K562 (cell line): ENCODE data around the gene ACOX2. TPM values are rescaled to one million over a fixed set of nuclear protein-coding genes. Genes with fewer than 3 reads are reported as not detected.

Experiments
- ATAC-seq: fragments of 200-7000 bp; cut with Tn5 transposase; 3 replicates; pipeline ENCODE4 v1.9.1; 2020; ENCODE audit warnings: moderate library complexity
- BruUV-seq: library from RNA; stranded (reverse); fragments of 400-500 nt; replicated peaks from 2 replicates; lab custom pipeline; 2021; lab: Mats Ljungman, UMichigan
- CTCF ChIA-PET: fragments of 300-600 bp; formaldehyde crosslinking; extraction: SDS; loops from one replicate; lab custom pipeline; 2021; ENCODE audit warnings: low intra/inter-chr PET ratio; lab: Yijun Ruan, JAX
- POLR2A ChIA-PET: fragments of 300-600, 350-650 bp; sonication (Branson Sonifier 250); formaldehyde crosslinking; extraction: SDS; loops from one replicate; lab custom pipeline; 2021; ENCODE audit warnings: antibody characterized with exemption, inconsistent platforms; lab: Yijun Ruan, JAX
- DNase-seq, 4 experiments: peaks; one replicate each; pipeline versions ENCODE4 v3.0.0 to v3.0.0-alpha.2; 2011 to 2018; ENCODE audit warnings: low spot score in 3 of 4, mixed read lengths in 3 of 4; ENCODE audit errors: extremely low read depth in 1 of 4
- FAIRE-seq: peaks from 2 replicates; lab custom pipeline; 2011; peaks lifted over from hg19 to GRCh38; lab: Jason Lieb, UNC
- H2AFZ ChIP-seq: 2 replicates; pipeline ENCODE4 v1.6.0; 2011; ENCODE audit warnings: low read depth, low read length, control low read depth, inconsistent platforms
- H3K27ac ChIP-seq: fragments of 200-600 bp; 3 replicates; pipeline ENCODE4 v1.8.0; 2011; ENCODE audit warnings: low read depth, mild to moderate bottlenecking, control low read depth, inconsistent platforms, low read length, moderate library complexity, mixed read lengths; ENCODE audit errors: extremely low read depth
- H3K27me3 ChIP-seq, 2 experiments: fragments of 300-600 bp in 1 of 2; 2 replicates in 1 of 2; 3 replicates in 1 of 2; pipeline versions ENCODE4 v1.6.0 to v1.8.0; 2011; ENCODE audit warnings: inconsistent platforms in 2 of 2, low read length in 2 of 2, mild to moderate bottlenecking in 1 of 2, mixed read lengths in 1 of 2, moderate library complexity in 1 of 2; ENCODE audit not compliant: control insufficient read depth in 2 of 2, insufficient read depth in 2 of 2
- H3K36me3 ChIP-seq: fragments of 300-600 bp; 3 replicates; pipeline ENCODE4 v1.8.0; 2011; ENCODE audit warnings: mild to moderate bottlenecking, low read length, inconsistent platforms; ENCODE audit not compliant: control insufficient read depth, insufficient read depth
- H3K4me1 ChIP-seq, 2 experiments: fragments of 200-600 bp in 1 of 2; replicated peaks in 1 of 2; 2 replicates in 1 of 2; 3 replicates in 1 of 2; pipeline versions ENCODE4 v1.5.1 to v1.8.0; 2011; ENCODE audit warnings: inconsistent platforms in 2 of 2, low read length in 2 of 2, mild to moderate bottlenecking in 1 of 2, mixed read lengths in 1 of 2, moderate library complexity in 1 of 2; ENCODE audit not compliant: control insufficient read depth in 2 of 2, insufficient read depth in 2 of 2
- H3K4me2 ChIP-seq: 2 replicates; pipeline ENCODE4 v1.6.1; 2011; ENCODE audit warnings: low read length, control low read depth, inconsistent platforms, mixed read lengths; ENCODE audit not compliant: insufficient read depth
- H3K4me3 ChIP-seq: fragments of 200-600 bp; sonication (generic), shearing (Covaris generic); 2 replicates; pipeline ENCODE4 v1.5.1; 2016; ENCODE audit warnings: control low read depth, inconsistent platforms
- H3K79me2 ChIP-seq: fragments of 200-600 bp; 3 replicates; pipeline ENCODE4 v1.8.0; 2011; ENCODE audit warnings: low read length, inconsistent platforms; ENCODE audit not compliant: control insufficient read depth, insufficient read depth
- H3K9ac ChIP-seq, 2 experiments: 2 replicates each; pipeline versions ENCODE4 v1.6.0 to v1.6.1; 2011; ENCODE audit warnings: low read depth in 2 of 2, low read length in 2 of 2, control low read depth in 1 of 2, inconsistent platforms in 1 of 2, mild to moderate bottlenecking in 1 of 2, mixed read lengths in 1 of 2; ENCODE audit not compliant: insufficient read depth in 1 of 2
- H3K9me1 ChIP-seq: one replicate; pipeline ENCODE4 v1.6.0; 2011; ENCODE audit warnings: inconsistent platforms, mild to moderate bottlenecking, low read length, moderate library complexity; ENCODE audit not compliant: control insufficient read depth, insufficient read depth
- H3K9me3 ChIP-seq: replicated peaks from 2 replicates; pipeline ENCODE4 v1.5.1; 2011; ENCODE audit warnings: low read depth, low read length, inconsistent platforms; ENCODE audit not compliant: control insufficient read depth, insufficient read depth
- H4K20me1 ChIP-seq: replicated peaks from 2 replicates; pipeline ENCODE4 v1.6.1; 2011; ENCODE audit warnings: low read length, inconsistent platforms, mixed read lengths; ENCODE audit not compliant: control insufficient read depth, insufficient read depth
- ELF2 ChIP-seq: fragments of 250-450 bp; sonication (Bioruptor Pico); IDR thresholded peaks from 2 replicates; pipeline ENCODE4 v1.5.0; 2021; ENCODE audit warnings: mild to moderate bottlenecking
- ELK1 ChIP-seq: sonication (generic); formaldehyde crosslinking; IDR thresholded peaks from 2 replicates; pipeline ENCODE4 v1.8.1; 2022; ENCODE audit warnings: missing genetic modification reagents
- HDAC2 ChIP-seq: fragments of 450-650 bp; IDR thresholded peaks from 2 replicates; pipeline ENCODE4 v1.6.1; 2016; ENCODE audit warnings: mild to moderate bottlenecking
- NELFE ChIP-seq: IDR thresholded peaks from 2 replicates; pipeline ENCODE4 v1.6.1; 2011; ENCODE audit warnings: mild to moderate bottlenecking; ENCODE audit not compliant: insufficient read depth, insufficient read length
- NR0B1 ChIP-seq: fragments of 450-650 bp; IDR thresholded peaks from one replicate; pipeline ENCODE4 v1.6.1; 2018; ENCODE audit warnings: mild to moderate bottlenecking, moderate library complexity; ENCODE audit not compliant: partially characterized antibody
- SIX5 ChIP-seq, 2 experiments: IDR thresholded peaks; 2 replicates each; pipeline ENCODE4 v1.6.1; 2011; ENCODE audit warnings: low read length in 2 of 2, borderline replicate concordance in 1 of 2, low read depth in 1 of 2, mild to moderate bottlenecking in 1 of 2, moderate library complexity in 1 of 2; ENCODE audit not compliant: insufficient read depth in 1 of 2
- SREBF2 ChIP-seq: sonication (generic); formaldehyde crosslinking; IDR thresholded peaks from 2 replicates; pipeline ENCODE4 v1.4.0; 2020; ENCODE audit warnings: mild to moderate bottlenecking, missing genetic modification reagents
- TAF7 ChIP-seq: fragments of 450-650 bp; IDR thresholded peaks from 2 replicates; pipeline ENCODE4 v1.6.1; 2016; ENCODE audit warnings: missing genetic modification characterization, missing compliant biosample characterization
- ZBTB8A ChIP-seq: fragments of 450-650 bp; IDR thresholded peaks from 2 replicates; pipeline ENCODE4 v1.6.1; 2018; ENCODE audit warnings: mild to moderate bottlenecking, moderate library complexity; ENCODE audit not compliant: partially characterized antibody
- ZNF134 ChIP-seq: fragments of 250-450 bp; sonication (Bioruptor Pico); conservative IDR thresholded peaks from 2 replicates; pipeline ENCODE4 v1.4.0; 2020
- ZNF140 ChIP-seq: fragments of 250-450 bp; sonication (Bioruptor Pico); IDR thresholded peaks from 2 replicates; pipeline ENCODE4 v1.8.0; 2021; ENCODE audit warnings: moderate library complexity, mild to moderate bottlenecking, inconsistent platforms
- ZNF239 ChIP-seq: fragments of 250-450 bp; sonication (Bioruptor Pico); IDR thresholded peaks from 2 replicates; pipeline ENCODE4 v1.4.0; 2020; ENCODE audit warnings: mild to moderate bottlenecking
- ZNF354B ChIP-seq: fragments of 250-450 bp; sonication (Bioruptor Pico); IDR thresholded peaks from 2 replicates; pipeline ENCODE4 v1.4.0; 2020
- WGBS: fragments of 100-300 bp; shearing (Covaris generic); methylation state at CpG from one replicate; pipeline ENCODE4 v1.1.6; 2016; ENCODE audit warnings: low coverage, mixed read lengths; ENCODE audit not compliant: insufficient coverage; ENCODE audit errors: missing lambda C conversion rate; 5-methylcytosine and 5-hydroxymethylcytosine counted together
- in situ Hi-C: fragments of 300-500 bp; cut with MboI; formaldehyde crosslinking; loops from 4 replicates; pipeline ENCODE4 v1.15.0; 2018; ENCODE audit warnings: inconsistent platforms, mixed read lengths
- intact Hi-C: fragments of 100-400 bp; cut with micrococcal nuclease; formaldehyde crosslinking; loops from 2 replicates; pipeline ENCODE4 v1.14.2; 2022
- polyA plus RNA-seq, 8 experiments: library from polyadenylated mRNA; depleted of rRNA in 4 of 8; stranded (reverse) in 5 of 8; unstranded in 3 of 8; fragments of >200 nt; fragmentation: Nextera tagmentation in 2 of 8; fragmentation: Illumina TruSeq in 1 of 8; extraction: Ambion mirVana in 2 of 8; extraction: Trizol in 1 of 8; gene quantifications; 2 replicates each; pipeline versions ENCODE4 v1.2.1 to v1.2.3, GENCODE V29; 2011 to 2014; ENCODE audit warnings: inconsistent platforms in 1 of 8, missing spikeins in 1 of 8
- total RNA-seq, 7 experiments: library from RNA; depleted of rRNA in 6 of 7; stranded (reverse); fragments of >200 nt in 6 of 7; fragmentation: Illumina TruSeq in 2 of 7; extraction: Trizol in 2 of 7; gene quantifications; 2 replicates each; pipeline versions ENCODE4 v1.2.1 to v1.2.3, GENCODE V29; 2011 to 2021; ENCODE audit warnings: low replicate concordance in 1 of 7
- TF ChIP-seq, protein P1 (sequence below): sonication (generic); formaldehyde crosslinking; IDR thresholded peaks from 2 replicates; pipeline ENCODE4 v1.4.0; 2020; ENCODE audit warnings: mild to moderate bottlenecking, missing genetic modification reagents
- TF ChIP-seq, protein P2 (sequence below): fragments of 450-650 bp; IDR thresholded peaks from 2 replicates; pipeline ENCODE4 v1.6.1; 2017; ENCODE audit warnings: antibody characterized with exemption

ACOX2 gene
- total and polyA plus RNA-seq, 9 of the 15 experiments (the other 6 are each of a cell fraction or from before 2014, with no cell fraction given) = 0.15 TPM; not detected in 8

GRCh38 chr3:58496206-58496857 is 40.7 kb downstream of the ACOX2 start (continued):
- TF ChIP-seq SIX5 (IDR thresholded peaks at IDR 0.05; ENCODE audit: borderline replicate concordance in 1 of 2, insufficient read depth in 1 of 2, low read depth in 1 of 2, low read length in 2 of 2) (no peak), ELF2 (CRISPR knock-in tag) (no peak), ZNF239 (CRISPR knock-in tag) (no peak), NR0B1 (no peak), ZNF354B (no peak), NELFE (no peak)

DNA sequence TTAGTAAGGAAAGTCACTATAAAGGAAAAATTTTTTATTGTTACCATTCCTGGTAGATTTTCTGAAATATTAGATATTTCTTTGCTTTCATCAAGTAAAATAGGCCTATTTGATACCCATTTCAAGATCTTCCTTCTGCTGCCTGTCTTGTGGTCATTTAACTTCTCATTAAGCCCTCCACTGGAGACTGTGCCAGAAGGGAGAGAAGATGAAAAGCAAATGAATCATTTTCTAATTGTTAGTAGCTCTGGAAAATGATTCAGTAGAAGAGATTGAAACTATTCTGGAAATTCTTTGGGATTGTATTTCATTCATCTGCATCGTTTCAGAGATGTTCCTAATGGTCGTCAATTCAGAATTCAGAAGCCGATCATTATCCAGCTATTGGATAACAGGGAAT is 41.9 kb downstream of the ACOX2 start:
- POLR2A ChIA-PET = interaction anchor here (0.8 to 0.9 kb wide), 2 partner anchors 22 to 189 kb away, joined by 3 read pairs; partner anchors contain the start of genes HTD2 and RPP14
- no peaks in the 10 kb centered on the region for H3K36me3 ChIP-seq
- H3K4me3 ChIP-seq = no peak overlapping the region
- no peak overlapping the region for H3K27ac ChIP-seq
- no peak overlapping the region for H3K9ac ChIP-seq
- H3K9me1 ChIP-seq = no peaks in the 10 kb centered on the region
- no peaks in the 10 kb centered on the region for H3K27me3 ChIP-seq
- ATAC-seq (no peak), DNase-seq (no peak), FAIRE-seq (no peak)
- no peak overlapping the region for H2AFZ ChIP-seq
- no peaks in the 10 kb centered on the region for H4K20me1 ChIP-seq
- intact Hi-C loops = no loop called here
- CTCF ChIA-PET = no interaction called here
- H3K9me3 ChIP-seq = no peaks in the 10 kb centered on the region
- H3K4me2 ChIP-seq = no peak overlapping the region
- BruUV-seq = no TSS peak
- 89% methylated on average over 3 of the region's 3 CpGs for WGBS
- H3K4me1 ChIP-seq = peaks cover 13 to 17% of the 10 kb centered on the region in 2 experiments; a peak in 4 of 5 replicates
- H3K79me2 ChIP-seq = peaks cover 17% of the 10 kb centered on the region; the same call in 2 of the 3 replicates
- in situ Hi-C loops = no loop called here
- no peak for TF ChIP-seq ELK1 (CRISPR knock-in tag)
- no peak for TF ChIP-seq TAF7
- TF ChIP-seq ZNF134 (CRISPR knock-in tag) = no peak
- no peak for TF ChIP-seq SREBF2 (CRISPR knock-in tag)
- TF ChIP-seq, protein P1, sequence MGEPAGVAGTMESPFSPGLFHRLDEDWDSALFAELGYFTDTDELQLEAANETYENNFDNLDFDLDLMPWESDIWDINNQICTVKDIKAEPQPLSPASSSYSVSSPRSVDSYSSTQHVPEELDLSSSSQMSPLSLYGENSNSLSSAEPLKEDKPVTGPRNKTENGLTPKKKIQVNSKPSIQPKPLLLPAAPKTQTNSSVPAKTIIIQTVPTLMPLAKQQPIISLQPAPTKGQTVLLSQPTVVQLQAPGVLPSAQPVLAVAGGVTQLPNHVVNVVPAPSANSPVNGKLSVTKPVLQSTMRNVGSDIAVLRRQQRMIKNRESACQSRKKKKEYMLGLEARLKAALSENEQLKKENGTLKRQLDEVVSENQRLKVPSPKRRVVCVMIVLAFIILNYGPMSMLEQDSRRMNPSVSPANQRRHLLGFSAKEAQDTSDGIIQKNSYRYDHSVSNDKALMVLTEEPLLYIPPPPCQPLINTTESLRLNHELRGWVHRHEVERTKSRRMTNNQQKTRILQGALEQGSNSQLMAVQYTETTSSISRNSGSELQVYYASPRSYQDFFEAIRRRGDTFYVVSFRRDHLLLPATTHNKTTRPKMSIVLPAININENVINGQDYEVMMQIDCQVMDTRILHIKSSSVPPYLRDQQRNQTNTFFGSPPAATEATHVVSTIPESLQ (CRISPR knock-in tag) = no peak
- no peak for TF ChIP-seq ZBTB8A
- no peak for TF ChIP-seq ZNF140 (CRISPR knock-in tag)
- no peak for TF ChIP-seq HDAC2
- TF ChIP-seq, protein P2, sequence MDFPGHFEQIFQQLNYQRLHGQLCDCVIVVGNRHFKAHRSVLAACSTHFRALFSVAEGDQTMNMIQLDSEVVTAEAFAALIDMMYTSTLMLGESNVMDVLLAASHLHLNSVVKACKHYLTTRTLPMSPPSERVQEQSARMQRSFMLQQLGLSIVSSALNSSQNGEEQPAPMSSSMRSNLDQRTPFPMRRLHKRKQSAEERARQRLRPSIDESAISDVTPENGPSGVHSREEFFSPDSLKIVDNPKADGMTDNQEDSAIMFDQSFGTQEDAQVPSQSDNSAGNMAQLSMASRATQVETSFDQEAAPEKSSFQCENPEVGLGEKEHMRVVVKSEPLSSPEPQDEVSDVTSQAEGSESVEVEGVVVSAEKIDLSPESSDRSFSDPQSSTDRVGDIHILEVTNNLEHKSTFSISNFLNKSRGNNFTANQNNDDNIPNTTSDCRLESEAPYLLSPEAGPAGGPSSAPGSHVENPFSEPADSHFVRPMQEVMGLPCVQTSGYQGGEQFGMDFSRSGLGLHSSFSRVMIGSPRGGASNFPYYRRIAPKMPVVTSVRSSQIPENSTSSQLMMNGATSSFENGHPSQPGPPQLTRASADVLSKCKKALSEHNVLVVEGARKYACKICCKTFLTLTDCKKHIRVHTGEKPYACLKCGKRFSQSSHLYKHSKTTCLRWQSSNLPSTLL = no peak
